GM21423 (cell line): ENCODE results near the gene DLG2.

Source experiments
- ATAC-seq: cut with Tn5 transposase; IDR thresholded peaks from one replicate; pipeline ENCODE4 v1.9.1; 2021; ENCODE audit warnings: mild to moderate bottlenecking, moderate library complexity; ENCODE audit not compliant: unreplicated experiment

The DLG2 gene

DNA sequence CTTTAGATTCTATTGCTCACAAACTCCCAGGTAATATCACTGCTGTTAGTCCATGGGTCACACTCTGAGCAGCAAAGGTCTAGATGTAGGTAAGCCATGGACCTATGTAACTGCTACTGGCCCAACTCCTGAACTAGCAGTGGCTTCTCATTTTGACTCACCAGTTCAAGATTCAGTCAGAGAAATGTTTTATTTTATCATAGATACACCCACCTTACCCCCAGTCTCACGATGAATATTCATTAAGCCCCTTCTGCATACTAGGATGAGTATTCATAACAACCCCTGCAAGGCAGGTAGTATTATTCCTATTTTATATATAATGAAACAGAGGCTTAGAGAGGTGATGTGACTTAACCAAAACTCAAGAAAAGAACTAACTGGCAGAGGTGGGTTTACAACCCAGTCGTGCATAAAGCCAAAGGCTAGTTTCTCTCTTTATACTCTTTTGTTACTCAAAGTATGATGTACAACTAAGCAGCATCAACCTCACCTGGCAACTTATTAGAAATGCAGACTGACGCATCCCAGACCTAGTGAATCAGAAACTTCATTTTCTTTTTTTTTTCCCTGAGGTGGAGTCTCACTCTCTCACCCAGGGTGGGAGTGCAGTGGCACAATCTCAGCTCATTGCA, 1383.4 kb downstream of the DLG2 start:
- ATAC-seq: peak; percentile 46

DNA sequence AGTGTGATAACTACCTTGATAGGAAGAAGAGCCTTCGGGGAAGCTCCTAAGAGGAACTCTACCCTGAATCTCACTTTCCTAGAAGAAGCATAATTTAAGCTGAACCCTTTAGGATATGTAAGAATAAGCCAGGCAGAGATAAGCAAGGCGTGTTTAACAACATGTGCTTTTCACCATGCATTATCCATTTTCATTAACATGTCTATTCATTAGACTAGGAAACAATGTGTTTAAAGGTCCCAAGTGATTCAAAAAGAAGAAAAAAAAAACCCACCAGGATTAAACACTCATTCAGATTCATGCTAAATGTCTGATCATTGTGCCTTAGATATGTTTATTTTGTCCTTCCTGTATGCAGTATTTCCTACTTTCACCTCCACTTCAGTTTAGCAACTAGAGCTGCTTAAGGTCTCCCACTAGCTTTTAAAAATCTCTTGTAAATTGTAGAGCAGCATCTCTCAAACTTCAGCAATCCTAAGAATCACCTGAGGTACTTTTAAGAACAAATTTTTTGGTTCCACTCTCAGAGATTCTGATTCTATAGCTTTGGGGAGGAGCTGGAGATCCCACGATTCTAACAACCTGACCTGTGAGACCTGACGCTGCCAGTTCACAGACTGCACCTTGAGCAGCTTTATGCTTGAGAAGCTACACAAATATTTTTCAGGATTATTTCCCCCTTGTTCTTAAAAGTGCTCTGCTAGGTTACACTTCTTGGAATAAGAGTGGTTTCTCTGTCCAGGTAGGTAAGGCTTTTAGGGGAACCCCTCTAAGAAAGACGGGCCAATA, 1385.6 kb downstream of the DLG2 start:
- ATAC-seq: no peak

DNA sequence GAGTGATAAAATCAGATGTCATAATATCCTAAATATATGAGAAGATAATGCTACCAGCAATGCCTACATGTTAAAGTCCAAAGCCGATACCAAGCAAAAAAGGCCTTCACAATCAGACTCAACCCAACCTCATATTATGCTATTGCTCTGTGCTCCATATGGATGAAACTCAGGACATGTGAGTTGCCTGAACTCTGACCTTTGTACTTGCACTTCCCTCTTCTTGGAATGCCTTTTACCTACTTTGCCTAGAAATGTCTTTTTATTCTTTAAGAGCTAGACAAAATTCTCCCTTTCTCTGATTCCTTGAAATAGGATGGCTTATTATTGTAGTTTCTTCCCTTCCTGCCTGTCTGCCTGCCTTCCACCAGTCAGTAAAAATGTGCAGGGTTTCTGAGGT, 1386.3 kb downstream of the DLG2 start:
- no peak for ATAC-seq

DNA sequence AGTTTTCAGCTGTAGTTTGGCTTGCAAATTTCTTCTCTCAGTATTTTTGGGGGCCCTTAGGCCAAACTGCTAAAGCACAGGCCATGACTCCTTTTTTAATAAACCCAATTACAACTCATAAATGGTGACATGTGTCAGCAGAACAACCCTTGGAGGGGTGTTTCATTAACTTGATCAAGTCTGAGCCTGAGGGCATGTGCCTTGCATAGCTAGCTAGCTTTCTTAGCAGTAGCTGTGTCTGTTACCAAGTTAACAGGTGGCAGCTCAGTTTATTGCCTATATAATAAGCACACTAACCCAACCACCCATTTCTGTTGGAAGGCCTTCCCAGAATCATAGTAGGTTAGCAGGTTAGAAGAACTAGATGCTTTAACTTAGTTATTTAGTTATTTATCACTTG, 1390.7 kb downstream of the DLG2 start:
- ATAC-seq: no peak

DNA sequence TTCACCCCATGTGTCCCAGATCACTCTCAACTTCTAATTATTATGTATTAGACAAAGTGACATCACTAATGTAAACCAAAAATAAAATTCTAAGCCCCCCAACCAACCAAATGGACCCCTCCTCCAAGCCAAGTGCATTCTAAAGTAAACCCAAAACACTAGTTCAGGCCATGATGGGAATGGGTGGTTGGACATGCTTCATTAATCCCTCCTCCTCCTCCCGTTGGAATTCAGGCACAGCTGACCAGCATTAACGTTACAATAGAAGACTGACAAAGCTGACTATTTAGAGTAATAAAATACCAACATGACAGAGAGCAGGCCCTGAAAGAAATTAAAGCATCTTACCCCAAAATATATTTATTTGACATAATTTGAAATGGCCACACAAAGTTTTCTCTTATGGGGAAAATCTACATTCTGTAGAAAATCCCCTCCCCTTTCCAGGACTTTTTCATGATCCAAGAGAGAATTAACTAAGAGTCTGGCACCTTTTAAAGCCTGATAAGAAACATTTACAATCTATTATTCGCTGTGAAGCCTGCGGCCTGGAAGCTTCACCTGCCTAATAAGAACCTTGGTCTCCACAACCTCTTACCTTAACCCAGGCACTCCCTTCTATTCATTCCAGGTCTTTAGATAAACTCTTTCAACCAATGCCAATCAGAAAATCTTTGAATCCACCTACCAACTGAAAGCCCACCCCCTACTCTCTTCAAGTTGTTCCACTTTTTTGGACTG, 1392.5 kb downstream of the DLG2 start:
- ATAC-seq: no peak

DNA sequence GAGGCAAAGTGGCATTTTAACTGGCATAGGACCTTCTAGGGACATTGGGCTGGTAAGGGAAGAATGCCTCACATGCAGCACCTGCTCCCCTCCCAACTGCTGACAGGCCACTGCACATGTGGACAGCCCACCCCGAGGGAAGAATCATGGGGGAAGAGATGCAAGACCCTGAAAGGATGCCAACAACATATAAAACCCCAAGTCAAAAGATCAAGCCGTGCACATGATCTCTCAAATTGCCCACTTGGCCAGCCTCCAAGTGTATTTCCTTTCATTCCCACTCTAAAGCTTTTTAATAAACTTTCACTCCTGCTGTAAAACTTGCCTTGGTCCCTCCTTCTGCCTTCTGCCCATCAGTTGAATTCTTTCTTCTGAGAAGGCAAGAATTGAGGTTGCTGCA, 1393.1 kb downstream of the DLG2 start:
- ATAC-seq: no peak

DNA sequence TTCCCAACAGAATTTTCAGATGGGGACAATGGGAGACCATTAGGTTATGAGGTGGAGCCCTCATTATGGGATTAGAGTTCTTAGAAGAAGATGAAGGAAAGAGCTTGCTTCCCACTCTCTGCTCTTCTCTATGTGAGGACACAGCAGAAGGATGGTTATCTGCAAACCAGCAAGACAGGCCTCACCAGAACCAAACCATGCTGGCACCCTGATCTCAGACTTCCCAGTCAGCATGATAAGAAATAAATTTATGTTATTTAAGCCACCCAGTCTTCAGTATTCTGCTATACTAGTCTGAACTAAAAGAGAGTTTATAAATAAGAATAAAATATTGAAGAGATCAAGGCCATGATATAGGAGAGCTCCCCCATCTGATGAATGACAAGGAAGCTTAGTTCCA, 1394.6 kb downstream of the DLG2 start:
- no peak for ATAC-seq

DNA sequence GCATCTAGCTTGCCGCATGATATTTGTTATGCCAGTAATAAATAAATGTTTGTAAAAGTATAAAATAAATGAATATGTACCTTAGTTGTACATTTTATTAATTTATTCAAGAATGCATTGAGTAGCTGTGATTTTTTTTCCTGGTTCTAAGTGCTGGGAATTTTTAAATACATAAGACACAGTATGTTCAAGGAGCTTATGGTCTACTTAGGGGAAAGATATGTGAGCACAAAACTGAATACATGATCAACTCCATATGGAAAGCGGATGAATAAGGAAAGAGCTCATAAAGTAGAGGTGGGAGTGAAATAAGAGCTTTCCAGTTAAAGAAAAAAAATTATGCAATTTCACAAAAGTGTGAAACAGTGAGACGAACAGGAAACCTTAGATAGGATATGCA, 1396.7 kb downstream of the DLG2 start:
- ATAC-seq: no peak

DNA sequence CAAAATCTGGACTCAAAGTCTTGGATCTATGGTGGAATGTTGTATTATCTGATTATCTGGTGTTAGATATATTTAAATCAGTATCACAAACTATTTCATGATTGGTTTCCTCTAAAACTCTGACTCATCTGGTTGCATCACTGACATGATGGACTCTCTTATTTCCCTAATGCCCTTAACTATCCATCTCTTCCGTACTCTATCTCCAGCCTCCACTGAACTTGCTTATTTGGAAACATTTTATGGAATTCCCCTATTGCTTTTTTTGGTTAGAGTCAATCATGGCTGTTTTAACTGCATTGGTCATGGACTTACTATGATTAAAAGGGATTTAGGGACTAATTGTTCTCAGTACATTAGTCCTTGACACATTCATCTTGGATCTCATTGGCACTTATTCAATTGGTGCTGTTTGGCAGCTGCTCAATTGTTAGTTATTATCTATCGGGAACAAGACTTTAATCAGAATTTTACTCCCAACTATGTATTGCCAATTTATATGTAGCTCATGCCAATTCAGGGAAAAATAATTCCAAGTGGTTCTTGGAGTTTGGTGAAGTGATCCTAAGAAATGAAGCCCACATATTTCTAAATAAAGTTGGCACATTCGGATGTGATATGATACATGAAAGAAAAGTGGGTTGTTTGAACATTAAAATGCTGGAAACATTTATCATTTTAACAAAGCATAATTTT, 1399.0 kb downstream of the DLG2 start:
- no peak for ATAC-seq

DNA sequence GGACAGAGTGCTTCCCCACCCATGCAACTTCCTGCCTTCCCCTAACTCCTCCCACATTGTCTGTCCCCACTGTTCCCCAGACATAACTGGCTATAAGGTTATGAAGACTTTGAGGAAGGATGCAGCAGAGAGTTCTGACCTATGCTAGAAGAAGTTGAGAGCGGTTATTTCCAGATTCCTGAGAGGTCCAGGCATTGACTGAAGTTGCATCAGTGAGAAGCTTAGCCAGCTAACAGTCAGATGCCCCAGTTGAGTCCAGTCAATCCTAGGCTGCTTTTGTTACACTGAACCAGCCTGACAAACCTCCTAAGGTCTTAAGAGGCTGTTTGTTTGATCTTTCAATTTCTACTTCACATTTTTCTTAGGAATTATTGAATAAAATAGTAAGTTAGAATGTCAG, 1403.1 kb downstream of the DLG2 start:
- ATAC-seq: no peak

DNA sequence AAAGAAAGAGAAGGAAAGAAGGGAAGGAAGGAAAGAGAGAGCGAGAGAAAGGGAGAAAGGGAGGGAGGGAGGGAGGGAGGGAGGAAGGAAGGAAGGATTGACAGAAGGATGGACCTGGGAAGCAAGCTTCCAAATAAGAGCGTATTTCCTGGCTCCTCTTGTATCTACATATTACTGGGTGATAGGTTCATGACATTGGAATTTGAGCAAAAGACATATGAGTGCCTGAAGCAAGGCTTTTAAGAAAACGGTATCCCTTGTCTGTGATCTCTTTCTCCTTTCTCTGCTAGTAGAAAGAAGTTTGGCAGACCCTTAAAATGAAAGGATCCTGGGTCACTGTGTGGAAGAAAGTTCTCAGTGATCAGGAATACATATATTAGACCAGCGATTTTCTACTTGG, 1408.8 kb downstream of the DLG2 start:
- no peak for ATAC-seq

DNA sequence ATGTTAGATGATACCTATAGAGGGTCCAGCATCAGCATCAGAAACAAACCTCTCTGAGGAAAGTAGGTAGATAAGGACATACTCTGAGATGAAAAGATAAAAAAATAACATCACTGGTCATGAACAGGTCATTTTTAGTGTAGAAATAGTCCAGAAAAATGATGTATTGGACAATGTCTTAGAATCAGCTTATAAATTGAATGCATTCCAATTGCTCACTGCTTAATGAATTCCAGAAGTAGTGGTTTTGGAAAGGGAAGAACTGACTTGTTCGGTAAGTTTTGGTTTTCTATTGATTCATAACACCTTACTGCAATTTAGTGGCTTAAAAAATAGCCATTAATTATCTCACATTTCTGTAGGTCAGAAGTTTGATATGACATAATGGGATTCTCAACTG, 1411.5 kb downstream of the DLG2 start:
- no peak for ATAC-seq

DNA sequence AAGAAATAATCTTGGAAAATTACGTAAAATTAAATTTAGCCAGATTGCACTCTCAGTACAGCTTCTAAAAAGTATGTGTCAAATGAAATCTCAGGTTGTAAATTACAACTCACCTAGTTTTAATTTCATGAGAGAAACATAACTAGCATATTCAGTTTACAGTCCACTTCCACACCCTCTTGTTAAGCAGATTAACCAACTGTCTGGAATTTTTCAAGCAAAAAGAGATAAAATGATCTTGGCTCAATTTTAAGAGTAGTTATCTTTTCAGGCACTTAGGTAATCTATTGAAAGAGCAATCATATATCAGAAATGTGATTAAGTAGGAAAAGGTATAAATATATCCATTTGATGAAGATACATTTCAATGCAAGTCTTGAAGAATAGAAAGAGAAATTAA, 1412.6 kb downstream of the DLG2 start:
- ATAC-seq: no peak

DNA sequence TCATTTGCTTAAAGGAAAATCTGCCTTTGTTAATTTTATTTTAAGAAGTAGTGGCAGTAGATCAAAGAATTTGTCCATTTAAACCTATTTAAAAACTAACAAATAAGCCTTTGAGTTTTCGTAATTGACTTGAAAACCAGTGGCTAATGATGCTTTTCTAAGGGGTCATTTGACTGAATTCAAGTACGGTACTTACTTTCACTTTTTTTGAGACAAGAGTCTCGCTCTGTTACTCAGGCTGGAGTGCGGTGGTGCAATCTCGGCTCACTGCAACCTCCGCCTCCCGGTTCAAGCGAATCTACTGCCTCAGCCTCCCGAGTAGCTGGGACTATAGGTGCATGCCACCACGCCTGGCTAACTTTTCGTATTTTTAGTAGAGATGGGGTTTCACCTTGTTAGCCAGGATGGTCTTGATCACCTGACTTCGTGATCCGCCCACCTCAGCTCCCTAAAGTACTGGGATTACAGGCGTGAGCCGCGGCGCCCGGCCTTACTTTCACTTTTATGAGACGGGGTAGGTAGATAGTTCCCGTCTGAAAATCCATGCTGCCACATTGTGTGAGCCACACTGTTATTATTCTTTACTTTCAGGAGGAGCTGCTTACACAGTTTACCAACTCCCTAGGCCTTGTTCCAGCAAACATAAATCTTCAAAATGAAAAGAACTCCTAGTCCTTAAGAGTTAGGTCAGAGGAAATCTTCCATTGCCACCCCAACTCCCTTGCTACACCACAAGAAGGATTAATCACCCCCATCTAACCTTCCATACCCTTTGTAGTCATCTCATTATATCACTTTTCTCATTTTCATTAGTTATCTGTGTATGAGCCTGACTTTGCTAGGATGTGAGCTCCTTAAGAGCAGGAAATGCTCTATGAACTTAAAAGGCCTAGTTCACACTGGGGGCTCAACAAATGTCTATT, 1414.4 kb downstream of the DLG2 start:
- ATAC-seq: no peak

DNA sequence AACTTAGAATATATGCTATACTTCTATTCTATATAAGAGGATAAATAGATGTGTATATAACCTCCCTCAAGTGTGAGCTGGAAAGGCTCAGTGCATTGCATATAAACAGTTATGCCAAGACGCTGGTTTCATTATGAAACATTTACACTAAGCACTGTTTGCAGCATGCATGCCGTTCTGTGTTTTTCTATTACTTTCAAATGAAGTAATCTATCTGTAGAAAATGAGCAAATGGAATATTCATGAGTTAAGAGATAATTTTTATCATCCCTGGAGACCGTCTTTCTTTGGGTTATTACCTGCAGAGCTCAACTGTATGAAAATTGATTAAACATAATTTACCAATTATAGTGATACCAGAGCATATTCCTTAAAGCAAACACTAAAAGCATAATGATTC, 1415.2 kb downstream of the DLG2 start:
- no peak for ATAC-seq

DNA sequence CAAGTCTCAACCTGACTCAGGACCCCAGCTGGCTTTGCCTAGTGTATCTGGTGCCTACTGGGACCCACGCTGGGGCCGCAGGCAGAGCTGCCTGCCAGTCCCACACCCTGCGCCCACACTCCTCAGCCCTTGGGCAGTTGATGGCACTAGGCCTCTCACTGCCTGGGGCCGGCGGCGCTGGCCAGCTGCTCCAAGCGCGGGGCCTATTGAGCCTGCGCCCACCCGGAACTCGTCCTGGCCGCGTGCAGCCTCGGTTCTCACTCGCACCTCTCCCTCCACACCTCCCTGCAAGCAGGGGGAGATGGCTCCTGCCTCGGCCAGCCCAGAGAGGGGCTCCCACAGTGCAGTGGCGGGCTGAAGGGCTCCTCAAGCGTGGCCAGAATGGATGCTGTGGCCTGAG, 1432.4 kb downstream of the DLG2 start:
- no peak for ATAC-seq

DNA sequence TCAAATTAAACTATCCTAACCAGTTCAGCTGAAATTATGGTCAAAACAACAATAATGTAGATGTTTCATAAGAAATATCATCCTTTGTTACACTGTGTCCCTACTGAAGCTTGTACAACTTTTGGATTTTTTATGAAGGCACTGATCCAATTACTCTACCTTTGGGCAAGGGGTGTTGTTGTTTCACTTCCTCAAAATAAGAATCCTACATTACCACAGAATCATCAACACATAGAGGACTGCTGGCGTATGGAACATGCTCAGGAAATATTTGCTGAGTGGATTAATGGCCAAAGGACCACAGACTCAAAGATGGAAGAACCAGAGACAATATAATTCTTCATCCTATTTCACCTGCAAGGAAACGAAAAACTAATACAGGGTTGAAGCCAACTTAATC, 1433.4 kb downstream of the DLG2 start:
- ATAC-seq: no peak

DNA sequence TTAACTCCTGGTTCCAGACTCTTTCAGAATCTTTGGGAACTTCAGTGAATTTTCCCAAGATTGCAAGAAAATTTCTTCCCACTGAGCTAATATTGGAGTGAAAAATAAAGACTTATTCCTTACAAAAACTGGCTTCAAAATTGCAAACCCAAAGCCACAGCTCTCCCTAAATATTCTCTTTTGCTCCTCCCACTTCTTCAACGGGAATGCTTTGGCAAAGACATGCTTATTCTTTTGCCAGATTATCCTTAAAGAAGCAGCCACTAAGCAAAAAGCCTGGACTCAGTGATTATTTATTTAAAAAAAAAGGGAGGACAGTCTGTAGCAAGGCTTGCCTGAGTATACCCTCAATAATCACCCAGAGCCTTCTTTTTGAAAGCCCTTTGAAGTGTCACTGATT, 1438.6 kb downstream of the DLG2 start:
- ATAC-seq: no peak

DNA sequence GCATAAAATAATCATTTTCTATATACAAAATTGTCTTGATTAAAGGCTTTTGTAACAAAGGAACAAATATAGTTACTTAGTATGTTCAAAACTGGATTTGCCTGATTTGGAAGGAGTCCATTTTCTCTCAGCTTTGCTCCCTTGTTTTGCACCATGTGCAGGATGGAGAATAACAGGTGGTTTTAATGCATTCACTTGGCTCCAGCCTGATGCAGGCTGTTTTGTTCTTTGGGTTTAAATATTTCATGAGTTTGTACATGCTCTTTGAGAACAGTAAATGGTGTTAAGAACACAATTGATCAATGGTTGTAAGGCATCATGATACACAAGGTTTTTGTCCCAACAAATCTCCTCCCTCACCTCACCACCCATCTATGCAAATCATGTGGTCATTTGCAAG, 1454.1 kb downstream of the DLG2 start:
- no peak for ATAC-seq

DNA sequence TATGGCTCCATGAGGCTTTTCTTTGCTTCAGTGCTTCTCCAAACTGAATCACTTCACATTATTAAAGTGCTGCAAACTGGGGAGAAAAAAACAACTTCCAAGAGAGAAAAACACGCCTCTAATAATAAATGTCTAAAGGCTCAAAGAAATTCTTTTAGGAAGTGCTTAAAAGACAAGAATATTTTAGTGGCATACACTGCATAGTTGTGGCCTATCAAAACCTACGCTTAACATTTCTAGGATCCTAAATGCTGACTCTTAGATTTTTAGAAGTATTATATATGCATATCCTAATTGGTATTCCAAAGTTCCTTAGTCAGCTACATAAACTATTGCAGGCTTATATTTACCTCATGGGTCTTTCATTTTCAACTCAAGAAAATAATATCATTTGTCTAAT, 1462.0 kb downstream of the DLG2 start:
- ATAC-seq: no peak
